NCI-H69 (cell line): Measurements from ENCODE around the gene MACROD2.
A peak's percentile ranks its signal among the peaks of the same experiment; 100 is the strongest.

ENCODE experiments used
- DNase-seq: peaks from one replicate; lab custom pipeline; 2025; lab: John Stamatoyannopoulos, UW

The MACROD2 gene

DNA sequence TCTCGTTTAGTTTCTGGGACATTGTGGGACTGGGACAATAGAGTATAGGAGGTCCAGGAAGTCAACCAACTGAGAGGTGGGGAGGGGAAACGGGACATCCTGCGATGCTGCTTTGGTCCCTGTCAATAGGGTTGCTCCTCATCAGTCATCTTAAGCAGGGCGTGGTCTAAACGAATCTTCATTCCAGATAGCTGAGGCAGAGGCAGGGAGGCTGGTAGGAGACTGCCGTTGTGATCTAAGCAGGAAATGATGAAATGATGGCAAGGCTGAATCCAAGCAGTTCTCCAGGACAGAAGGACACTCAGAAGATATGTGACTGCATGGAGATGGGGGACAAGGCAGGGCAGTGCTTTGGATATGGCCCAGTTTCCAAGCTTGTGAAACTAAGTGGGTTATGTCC is 1624.5 kb downstream of the MACROD2 start:
- no peak for DNase-seq

DNA sequence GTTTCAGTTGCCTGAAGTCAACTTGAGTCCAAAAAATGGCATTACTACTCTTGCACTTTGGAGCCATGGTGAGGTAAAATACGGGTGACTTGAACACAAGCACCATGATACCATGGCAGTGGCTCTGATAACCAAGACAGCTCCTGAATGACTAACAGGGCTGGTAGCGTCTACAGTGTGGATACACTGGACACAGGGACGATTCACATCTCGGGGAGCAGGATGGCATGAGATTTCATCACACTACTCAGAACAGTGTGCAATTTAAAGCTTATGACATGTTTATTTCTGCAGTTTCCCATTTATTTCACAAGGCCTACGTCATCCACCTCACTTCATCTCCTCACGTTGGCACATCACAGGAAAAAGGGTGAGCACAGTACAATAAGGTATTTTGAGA is 1627.1 kb downstream of the MACROD2 start:
- no peak for DNase-seq

DNA sequence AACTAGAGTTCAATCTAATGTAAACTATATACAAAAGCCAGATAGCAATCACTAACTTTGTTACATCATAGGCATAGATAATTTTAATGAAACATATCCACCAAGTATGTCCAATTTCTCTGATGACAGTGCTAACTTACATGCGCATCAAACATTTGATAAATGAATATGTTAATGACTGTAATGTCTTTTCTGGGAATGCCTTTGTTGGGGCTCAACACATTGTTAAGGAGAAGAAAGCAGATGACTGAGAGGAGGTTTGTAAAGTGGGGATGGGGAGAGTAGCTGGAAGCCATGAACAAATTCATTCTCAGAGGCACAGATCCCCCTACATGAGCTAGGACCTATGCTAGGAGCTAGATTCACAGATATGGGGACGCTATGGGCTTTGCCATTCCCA is 1627.9 kb downstream of the MACROD2 start:
- no peak for DNase-seq

DNA sequence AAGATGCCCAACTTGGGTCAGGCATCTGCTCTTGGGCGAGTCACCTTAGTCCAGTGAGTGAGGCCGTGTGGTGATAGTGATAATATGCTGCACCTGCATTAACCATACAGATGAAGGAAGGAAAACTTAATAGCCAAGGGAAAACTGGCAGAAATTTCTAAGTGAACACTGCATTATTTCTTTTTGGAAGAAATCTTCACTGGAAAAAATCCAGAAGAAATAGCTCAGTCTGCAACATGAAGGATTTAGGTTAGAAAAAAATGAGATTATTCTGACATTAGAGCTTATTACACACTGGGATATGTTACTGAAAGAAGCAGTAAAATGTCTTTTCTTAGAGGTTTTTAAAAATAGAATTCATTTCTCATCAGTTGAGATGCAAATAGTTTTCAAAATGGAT is 1630.7 kb downstream of the MACROD2 start:
- DNase-seq = no peak

DNA sequence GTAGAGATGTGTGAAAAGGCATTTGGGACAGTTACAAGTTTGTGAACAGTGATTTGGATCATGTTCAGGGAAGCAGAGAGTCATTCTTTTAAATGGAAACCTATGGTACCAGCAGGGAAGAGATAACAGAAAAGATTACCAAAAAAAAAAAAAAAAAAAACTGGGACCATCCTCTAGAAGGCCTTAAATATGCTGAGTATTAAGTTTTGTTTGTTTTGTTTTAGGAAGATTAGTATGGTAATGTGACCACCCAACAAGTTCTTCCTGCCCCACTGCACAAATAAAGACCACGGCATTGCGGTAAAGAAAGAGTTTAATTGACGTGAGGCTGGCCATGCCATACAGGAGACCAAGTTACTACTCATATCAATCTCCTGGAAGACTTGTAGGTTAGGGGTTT is 1631.8 kb downstream of the MACROD2 start:
- no peak for DNase-seq

DNA sequence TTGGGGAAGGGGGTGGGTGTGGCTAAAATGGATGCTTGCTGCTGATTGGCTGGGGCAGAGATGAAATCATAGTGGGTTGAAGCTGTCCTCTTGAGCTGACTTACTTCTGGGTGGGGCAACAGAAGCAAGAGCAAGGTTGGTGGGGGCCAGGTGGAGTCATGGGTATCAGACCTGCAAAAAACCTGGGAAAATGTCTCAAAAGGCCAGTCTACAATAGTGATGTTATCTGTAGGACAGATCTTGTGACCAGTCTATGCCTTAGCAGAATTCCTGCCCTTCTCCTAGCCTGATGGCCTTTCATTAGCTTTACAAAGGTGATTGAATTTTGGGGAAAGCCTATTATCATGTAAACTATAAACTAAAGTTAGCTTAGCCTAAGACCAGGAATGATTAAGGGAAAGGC is 1632.2 kb downstream of the MACROD2 start:
- no peak for DNase-seq

DNA sequence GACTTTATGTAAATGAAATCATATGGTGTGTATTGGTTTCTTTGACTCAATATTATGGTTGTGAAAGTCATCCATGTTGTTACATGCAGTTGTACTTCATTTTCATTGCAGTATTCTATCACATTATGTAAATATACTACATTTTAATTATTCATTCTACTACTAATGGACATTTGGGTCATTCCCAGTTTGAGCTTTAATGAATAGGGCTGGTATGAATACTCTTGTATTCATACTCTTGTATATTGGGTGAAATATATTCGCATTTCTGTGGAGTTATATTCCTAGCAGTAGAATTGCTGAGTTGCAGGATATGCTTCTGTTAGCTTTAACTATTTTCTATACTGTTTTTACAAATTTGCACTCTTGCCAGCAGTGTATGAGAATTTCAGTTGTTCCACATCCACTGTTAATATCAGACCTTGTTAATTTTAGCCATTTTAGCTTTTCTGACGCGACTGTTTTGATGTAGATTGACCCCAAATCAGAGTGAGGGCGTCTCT is 1633.6 kb downstream of the MACROD2 start:
- no peak for DNase-seq

DNA sequence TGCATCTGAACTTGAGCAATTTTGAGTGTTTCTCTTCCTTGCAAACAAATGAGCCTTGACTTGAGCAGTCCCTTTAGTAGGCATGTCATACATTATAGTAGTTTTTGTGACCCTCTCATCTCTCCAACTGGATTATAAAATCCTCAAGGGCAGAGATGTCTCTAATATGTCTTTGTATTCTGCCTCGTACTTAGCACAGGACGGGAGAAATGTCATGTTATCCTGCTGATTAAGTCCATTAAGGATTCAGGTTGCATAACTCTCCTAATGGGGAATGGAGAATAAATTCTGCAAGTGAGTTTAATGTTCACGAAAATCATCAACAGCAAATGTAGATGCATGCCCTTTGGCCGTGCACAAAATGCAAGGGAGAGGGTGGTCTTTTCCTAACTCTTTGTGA is 1635.0 kb downstream of the MACROD2 start:
- no peak for DNase-seq

DNA sequence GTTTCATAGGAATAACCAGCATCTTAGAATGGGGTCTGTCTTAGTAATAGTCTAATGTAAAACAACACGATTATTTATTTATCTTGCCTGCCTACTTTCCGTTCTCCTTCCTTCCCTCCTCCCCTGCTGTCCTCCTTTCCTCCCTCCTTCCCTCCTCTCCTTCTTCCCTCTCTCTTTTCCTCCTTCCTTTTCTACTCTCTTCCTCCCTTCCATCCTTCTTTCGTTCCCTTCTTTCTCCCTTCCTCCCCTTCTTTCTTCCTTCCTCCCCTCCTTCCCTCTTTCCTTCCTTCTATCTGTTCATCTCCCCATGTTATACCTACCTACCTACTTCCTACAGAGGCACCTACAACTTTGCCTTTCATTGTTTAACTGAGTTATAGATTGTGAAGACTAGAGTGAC is 1637.4 kb downstream of the MACROD2 start:
- no peak for DNase-seq

DNA sequence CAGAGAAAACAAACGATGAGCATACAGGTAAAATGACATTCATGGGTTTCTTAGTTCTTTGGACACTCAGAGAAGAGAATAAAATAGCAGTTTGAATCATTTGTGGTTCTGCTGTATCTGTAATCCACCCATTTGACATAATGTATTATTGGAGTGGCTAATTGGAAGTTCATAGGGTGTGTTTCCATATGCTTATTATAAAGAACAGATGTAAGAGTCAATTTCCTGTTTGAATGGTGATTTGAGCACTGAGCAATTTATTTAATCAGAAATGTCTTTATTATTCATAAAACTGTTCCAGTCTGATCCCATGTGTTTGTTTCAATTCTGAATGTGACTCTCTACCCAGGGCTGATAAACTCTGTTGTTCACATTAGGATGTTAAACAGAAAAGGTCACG is 1638.8 kb downstream of the MACROD2 start:
- DNase-seq = no peak

DNA sequence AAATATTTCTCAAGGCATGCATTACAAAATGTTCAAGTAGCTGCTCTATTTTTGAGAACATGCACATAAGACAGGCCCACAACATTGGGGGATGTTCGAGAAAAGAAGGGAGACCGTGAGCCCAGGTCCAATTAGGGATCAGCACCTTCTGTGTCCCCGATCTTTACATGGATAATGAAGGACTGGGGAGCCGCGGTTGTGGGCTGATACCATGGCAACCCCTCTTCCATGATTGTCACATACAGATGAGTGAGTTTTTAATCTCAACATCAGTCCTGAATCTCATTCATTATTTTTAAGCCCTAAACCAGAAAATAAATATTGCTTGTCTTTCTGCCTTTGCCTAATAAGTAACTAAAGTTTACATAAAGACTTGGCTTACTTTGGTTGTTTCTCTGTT is 1642.2 kb downstream of the MACROD2 start:
- DNase-seq = no peak

DNA sequence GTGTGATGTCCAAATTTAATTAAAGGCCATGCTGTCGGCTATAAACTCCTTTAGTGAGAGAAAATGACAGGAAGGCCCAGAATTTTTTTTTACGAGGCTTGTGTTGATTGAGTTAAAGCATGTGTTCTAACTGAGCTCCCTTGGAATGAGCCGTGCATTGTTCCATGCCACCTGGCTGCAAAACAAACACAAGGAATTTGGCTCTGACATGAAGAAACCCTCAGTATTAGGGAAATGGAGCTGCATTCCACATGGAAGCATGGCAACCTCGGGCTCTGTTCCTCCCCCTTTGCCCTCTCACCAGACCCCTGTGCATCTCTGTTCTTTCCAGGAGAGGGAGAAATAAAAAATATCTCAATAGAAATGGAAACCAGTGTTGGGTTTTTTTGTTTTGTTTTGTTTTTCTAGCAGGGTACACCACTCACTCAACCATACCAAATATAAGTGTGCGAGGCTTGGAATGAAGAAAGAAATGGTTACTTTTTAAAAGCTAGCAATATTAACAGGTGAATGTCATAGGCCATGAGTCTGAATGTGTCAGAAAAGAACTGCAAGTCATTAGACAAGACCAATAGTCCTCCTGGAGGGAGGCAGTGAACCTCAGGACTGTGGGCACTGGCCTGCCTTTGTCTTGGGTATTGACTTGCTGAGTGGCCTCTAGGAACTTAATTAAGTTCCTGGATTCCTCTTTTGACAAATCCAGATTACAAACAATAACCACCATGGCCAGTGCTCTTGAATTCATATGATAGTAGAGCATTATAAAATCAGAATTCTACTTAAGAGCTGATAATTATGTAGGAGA is 1642.8 kb downstream of the MACROD2 start:
- peak; percentile 77 for DNase-seq

DNA sequence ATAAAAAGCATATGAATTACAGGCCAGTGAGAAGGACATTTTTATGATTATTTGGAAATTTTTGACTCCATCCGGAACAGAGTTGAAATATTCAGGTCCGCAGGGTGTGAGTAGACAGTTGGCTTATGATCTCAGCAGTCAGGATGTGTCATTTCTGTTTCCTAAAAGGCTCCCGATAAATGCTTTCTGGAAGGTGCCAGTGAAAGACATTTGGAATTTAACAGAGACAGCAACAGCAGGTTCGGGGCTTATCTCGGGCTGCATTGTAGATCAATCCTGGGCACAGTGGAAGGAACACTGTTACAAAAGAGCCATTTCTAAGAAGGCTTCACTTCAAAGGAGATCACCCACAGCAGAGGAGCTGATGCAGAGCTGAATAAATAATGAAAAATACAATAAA is 1643.5 kb downstream of the MACROD2 start:
- DNase-seq = peak; percentile 56

DNA sequence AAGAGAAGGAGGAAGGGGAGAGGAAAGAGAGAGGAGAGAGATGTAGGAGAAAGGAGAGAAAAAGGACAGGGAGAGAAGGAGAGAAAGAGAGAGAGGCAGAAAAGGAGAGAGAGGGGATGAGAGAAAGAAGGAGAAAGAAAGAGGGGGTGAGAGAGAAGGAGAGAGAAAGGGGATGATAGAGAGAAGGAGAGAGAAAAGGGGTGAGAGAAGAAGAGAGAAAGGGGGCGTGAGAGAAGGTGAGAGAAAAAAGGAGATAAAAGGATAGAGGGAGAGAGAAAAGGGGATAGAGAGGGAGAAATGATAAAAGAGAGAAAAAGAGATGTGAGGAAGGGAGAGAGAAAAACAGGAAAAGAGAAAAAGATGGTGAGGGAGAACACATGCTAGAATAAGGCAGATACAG is 1644.5 kb downstream of the MACROD2 start:
- no peak for DNase-seq

DNA sequence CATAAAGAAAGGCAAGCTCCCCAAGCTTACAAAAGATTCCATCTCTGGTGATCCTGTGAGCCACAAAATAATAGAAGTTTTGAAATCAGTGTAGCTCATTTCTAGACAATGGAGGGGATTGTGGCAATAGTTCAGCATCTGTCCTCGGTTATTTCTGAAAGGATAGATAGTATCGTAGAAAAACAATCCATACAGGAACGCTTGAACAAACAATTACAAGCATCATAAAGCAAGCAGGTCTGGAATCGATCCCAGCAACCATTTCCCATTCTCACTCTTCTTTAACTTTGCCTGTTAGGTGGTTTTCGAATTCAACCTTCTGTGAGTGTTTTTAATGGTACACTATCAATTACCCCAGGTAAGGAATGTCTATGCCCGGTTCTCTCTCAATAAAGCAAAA is 1646.8 kb downstream of the MACROD2 start:
- DNase-seq = no peak

DNA sequence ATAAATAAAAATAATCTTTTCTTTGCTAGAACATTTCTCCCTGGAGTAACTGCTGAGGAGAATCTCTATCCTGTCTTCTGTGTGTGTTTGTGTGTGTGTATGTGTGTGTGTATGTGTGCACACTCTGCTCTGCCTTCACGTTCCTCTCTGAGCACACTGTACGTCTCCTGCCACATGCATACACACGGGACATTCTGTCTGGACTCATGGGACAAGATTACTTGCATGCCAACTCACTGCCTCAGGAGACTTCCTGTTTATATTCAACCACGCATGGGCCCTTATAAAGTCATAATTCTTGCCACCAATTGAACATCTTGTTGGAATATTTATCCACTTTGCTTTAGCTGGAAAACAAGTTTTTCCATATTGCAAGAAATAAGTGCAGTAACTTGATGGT is 1647.4 kb downstream of the MACROD2 start:
- DNase-seq = no peak

DNA sequence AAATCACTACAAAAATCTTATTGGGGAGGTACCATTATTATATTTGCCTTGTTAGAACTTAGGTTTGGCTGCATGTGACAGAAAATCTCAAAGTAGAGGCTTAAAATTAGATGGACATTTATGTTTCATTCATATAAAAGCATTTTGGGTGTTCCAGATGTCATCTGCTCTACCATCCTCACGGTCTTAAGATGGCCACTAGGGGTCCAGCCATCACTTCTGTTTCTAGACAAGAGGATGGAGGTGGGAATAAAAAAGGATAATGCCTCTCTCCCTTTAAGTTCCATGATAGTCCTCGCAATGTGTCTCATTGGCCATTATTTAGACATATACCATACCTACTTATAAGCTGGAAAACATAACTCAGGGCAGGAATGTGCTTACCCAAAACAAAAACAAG is 1648.4 kb downstream of the MACROD2 start:
- DNase-seq = peak; percentile 32

DNA sequence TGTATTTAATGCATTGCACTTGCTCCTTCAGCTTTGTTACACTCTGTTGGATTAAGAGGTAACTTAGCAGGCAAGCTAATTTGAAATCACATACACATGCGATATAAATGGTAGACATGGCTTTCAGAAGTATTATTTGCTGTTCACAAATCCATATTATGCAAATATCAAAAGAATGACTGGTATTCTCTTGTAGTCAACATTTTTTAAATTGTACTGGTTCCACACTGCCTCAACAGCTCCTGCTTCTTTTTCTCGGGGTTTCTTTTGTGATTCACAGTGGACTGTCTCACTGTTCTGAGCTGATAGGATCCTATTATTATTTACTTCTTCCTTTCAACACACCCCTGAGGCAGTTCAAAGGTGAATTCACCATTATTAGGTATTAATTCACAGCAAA is 1650.5 kb downstream of the MACROD2 start:
- no peak for DNase-seq

DNA sequence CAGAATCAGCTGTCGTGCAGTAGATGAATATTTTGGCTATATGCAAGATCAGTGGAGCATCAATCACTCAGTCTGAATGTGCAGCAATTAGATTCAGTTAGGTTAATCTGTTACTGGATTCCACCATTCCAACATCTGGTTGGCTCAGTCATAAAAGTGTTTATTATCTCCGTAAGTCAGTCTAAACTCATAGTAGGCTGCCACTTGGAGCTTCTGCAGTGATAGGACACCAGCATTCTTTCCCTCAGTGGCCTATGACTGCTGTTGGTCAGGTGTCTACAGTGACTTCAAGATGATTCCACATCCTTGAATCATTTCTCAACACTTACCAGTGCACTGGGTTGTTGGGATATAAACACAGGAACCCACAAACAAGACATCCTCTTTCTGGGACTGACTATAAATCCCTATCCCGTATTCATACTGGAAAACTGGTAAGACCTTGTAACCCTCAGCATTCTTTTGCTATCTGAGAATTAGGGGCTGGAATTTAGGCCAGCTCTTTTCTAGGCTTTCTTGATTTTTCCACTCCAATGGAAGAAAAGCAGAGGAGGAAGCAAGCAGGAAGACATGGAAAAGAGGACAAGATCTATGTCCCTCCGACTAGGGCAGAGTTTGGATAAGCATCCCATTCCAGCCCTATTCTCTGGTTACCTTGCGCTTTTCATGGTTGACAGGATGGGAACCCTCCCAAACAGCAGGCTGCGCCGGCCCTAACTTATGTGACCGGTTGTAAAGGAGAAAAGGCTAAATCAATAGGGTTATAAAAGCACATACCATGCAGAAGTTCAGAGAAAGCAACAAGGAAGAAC is 1658.3 kb downstream of the MACROD2 start:
- no peak for DNase-seq

DNA sequence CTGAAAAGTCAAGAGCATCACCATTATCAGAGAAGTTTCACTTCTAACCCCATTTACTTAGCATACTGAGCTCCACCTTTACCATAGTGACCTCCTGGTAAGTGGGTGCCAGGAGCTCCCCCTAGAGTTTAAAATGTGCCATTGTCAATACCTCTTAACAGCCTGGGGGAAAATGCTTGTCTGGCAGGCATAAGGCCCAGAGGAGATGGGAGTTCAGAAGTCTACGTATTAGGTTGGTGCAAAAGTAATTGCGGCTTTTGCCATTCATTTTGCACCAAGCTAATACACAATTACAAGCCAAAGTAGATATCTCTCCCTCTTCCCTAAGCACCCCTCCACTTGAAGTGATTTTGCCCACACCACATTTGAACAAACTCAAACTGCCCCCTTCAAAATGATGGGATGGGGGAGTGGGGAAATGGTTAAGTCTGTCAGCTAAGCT is 1658.9 kb downstream of the MACROD2 start:
- peak; percentile 81 for DNase-seq

DNA sequence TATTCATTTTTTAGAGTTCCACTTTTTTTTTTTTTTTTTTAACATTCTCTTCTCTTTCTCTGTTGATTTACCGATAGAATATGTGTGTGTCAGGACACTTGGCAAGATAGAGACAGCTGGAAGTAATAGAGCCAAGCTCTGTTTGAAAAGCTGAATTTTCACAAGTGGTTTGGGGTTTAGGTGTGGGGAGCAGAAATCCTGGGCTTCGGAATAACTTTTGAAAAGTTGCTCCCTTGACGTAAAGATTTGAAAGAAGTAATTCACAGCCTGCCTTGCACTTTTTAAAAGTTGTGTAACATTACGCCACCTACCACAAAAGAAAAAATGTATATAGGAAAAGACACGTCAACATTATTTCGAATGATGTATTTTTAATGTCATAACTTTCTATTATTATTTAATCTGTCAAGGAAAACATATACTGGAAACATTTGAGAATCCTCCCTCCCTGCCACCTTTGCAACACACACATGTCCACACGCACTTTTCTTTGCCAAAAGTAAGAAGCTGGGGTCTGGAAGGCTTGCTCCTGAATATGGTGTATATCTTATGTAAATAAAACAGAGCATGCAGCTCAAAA is 1660.1 kb downstream of the MACROD2 start:
- DNase-seq = no peak

DNA sequence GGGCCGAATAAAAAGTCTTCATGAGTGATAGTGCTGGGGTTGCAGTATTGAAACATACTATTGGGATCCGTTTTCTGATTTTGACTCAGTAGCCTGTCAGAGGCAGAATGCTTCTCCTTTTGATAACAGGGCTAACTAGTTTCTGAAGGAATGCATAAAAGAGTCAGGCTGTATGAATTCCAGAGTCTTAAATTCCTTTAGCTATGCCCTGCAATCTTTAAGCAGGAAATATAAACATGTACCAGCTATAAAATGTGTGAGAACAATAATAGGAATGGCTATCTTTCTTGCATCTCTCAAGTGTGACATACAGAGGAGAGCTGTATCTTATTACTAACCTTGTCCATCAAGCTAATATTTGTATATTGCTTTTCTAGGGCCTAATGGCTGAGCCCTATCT is 1660.8 kb downstream of the MACROD2 start:
- DNase-seq = no peak

DNA sequence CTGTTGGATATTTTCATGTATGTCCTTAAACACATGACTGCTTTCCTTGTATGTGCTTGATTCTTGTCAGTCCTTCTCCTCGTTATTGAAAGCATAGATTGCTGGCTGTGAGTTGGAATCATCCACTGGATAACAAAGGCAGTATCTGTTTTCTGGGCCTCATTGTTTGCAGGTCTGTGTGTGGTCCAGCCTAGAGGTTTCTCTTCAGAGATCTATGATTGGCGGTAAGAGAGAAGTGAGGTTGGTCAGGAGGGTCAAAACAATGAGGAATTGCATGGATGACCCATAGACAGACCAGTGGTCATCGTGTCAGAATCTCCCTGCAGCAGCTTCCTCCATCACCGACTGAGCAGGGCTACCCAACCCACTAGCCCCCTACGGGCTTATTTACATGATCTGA is 1663.0 kb downstream of the MACROD2 start:
- no peak for DNase-seq
